ENCODE measurements around the gene CACNB4. TPM values are rescaled to one million over a fixed set of nuclear protein-coding genes. Genes with fewer than 3 reads are reported as not detected.

Gene CACNB4
- polyA plus RNA-seq, 1 donor = 1.8 TPM

- WGBS (ENCODE audit: insufficient coverage, low lambda C conversion rate) = 63% methylated on average over 2 of the region's 11 CpGs
- H3K4me3 ChIP-seq (ENCODE audit: low read length) = no peak overlapping the region
- H3K36me3 ChIP-seq (ENCODE audit: control insufficient read depth, insufficient read depth, low read length) = no peaks in the 10 kb centered on the region
- no peaks in the 10 kb centered on the region for H3K9me3 ChIP-seq (ENCODE audit: control insufficient read depth, low read depth, low read length)
- H3K4me1 ChIP-seq (ENCODE audit: control insufficient read depth, insufficient read depth, low read length) = no peaks in the 10 kb centered on the region
- no peak for DNase-seq
- H3K27ac ChIP-seq (ENCODE audit: low read length) = no peak overlapping the region
- H3K27me3 ChIP-seq (ENCODE audit: control insufficient read depth, insufficient read depth, low read length) = no peaks in the 10 kb centered on the region
Observed at GRCh38 chr2:151967829-151968722, 130.8 kb downstream of the CACNB4 start.

- Histone ChIP-seq H3K27me3 (ENCODE audit: control insufficient read depth, insufficient read depth, low read length) (no peaks in the 10 kb centered on the region), H3K27ac (ENCODE audit: low read length) (no peak overlapping the region), H3K9me3 (ENCODE audit: control insufficient read depth, low read depth, low read length) (no peaks in the 10 kb centered on the region), H3K4me1 (ENCODE audit: control insufficient read depth, insufficient read depth, low read length) (no peaks in the 10 kb centered on the region), H3K4me3 (ENCODE audit: low read length) (no peak overlapping the region), H3K36me3 (ENCODE audit: control insufficient read depth, insufficient read depth, low read length) (no peaks in the 10 kb centered on the region)
- WGBS (ENCODE audit: insufficient coverage, low lambda C conversion rate) = 83% methylated on average over 1 of the region's 4 CpGs
- DNase-seq = no peak
Observed at GRCh38 chr2:151965884-151966283, 133.0 kb downstream of the CACNB4 start.

GRCh38 chr2:151961558-151961957, 137.3 kb downstream of the CACNB4 start:
- no peak for DNase-seq
- Histone ChIP-seq H3K27me3 (ENCODE audit: control insufficient read depth, insufficient read depth, low read length) (no peaks in the 10 kb centered on the region), H3K27ac (ENCODE audit: low read length) (no peak overlapping the region), H3K4me1 (ENCODE audit: control insufficient read depth, insufficient read depth, low read length) (no peaks in the 10 kb centered on the region), H3K4me3 (ENCODE audit: low read length) (no peak overlapping the region), H3K36me3 (ENCODE audit: control insufficient read depth, insufficient read depth, low read length) (no peaks in the 10 kb centered on the region), H3K9me3 (ENCODE audit: control insufficient read depth, low read depth, low read length) (no peaks in the 10 kb centered on the region)
- WGBS (ENCODE audit: insufficient coverage, low lambda C conversion rate) = no CpG with 5 or more reads among the region's 4 CpGs

GRCh38 chr2:151959238-151959637, 139.6 kb downstream of the CACNB4 start:
- Histone ChIP-seq H3K27ac (ENCODE audit: low read length) (no peak overlapping the region), H3K4me3 (ENCODE audit: low read length) (no peak overlapping the region), H3K27me3 (ENCODE audit: control insufficient read depth, insufficient read depth, low read length) (no peaks in the 10 kb centered on the region), H3K36me3 (ENCODE audit: control insufficient read depth, insufficient read depth, low read length) (no peaks in the 10 kb centered on the region), H3K9me3 (ENCODE audit: control insufficient read depth, low read depth, low read length) (no peaks in the 10 kb centered on the region), H3K4me1 (ENCODE audit: control insufficient read depth, insufficient read depth, low read length) (no peaks in the 10 kb centered on the region)
- no peak for DNase-seq
- WGBS (ENCODE audit: insufficient coverage, low lambda C conversion rate) = no CpG with 5 or more reads among the region's 1 CpG

- H3K9me3 ChIP-seq (ENCODE audit: control insufficient read depth, low read depth, low read length) = no peaks in the 10 kb centered on the region
- H3K4me1 ChIP-seq (ENCODE audit: control insufficient read depth, insufficient read depth, low read length) = no peaks in the 10 kb centered on the region
- no peaks in the 10 kb centered on the region for H3K36me3 ChIP-seq (ENCODE audit: control insufficient read depth, insufficient read depth, low read length)
- H3K27me3 ChIP-seq (ENCODE audit: control insufficient read depth, insufficient read depth, low read length) = no peaks in the 10 kb centered on the region
- H3K4me3 ChIP-seq (ENCODE audit: low read length) = no peak overlapping the region
- no CpG with 5 or more reads among the region's 2 CpGs for WGBS (ENCODE audit: insufficient coverage, low lambda C conversion rate)
- DNase-seq = no peak
- no peak overlapping the region for H3K27ac ChIP-seq (ENCODE audit: low read length)
Observed at GRCh38 chr2:151953467-151953866, 145.4 kb downstream of the CACNB4 start.

GRCh38 chr2:151952691-151953456, 146.0 kb downstream of the CACNB4 start:
- DNase-seq = no peak
- Histone ChIP-seq H3K4me1 (ENCODE audit: control insufficient read depth, insufficient read depth, low read length) (no peaks in the 10 kb centered on the region), H3K36me3 (ENCODE audit: control insufficient read depth, insufficient read depth, low read length) (no peaks in the 10 kb centered on the region), H3K27me3 (ENCODE audit: control insufficient read depth, insufficient read depth, low read length) (no peaks in the 10 kb centered on the region), H3K4me3 (ENCODE audit: low read length) (no peak overlapping the region), H3K9me3 (ENCODE audit: control insufficient read depth, low read depth, low read length) (no peaks in the 10 kb centered on the region), H3K27ac (ENCODE audit: low read length) (no peak overlapping the region)
- 100% methylated on average over 3 of the region's 14 CpGs for WGBS (ENCODE audit: insufficient coverage, low lambda C conversion rate)

GRCh38 chr2:151947813-151948165, 151.1 kb downstream of the CACNB4 start:
- no CpG with 5 or more reads among the region's 5 CpGs for WGBS (ENCODE audit: insufficient coverage, low lambda C conversion rate)
- Histone ChIP-seq H3K27ac (ENCODE audit: low read length) (no peak overlapping the region), H3K4me3 (ENCODE audit: low read length) (no peak overlapping the region), H3K4me1 (ENCODE audit: control insufficient read depth, insufficient read depth, low read length) (no peaks in the 10 kb centered on the region), H3K36me3 (ENCODE audit: control insufficient read depth, insufficient read depth, low read length) (no peaks in the 10 kb centered on the region), H3K9me3 (ENCODE audit: control insufficient read depth, low read depth, low read length) (no peaks in the 10 kb centered on the region), H3K27me3 (ENCODE audit: control insufficient read depth, insufficient read depth, low read length) (no peaks in the 10 kb centered on the region)
- no peak for DNase-seq

GRCh38 chr2:151946899-151947812, 151.7 kb downstream of the CACNB4 start:
- Histone ChIP-seq H3K9me3 (ENCODE audit: control insufficient read depth, low read depth, low read length) (no peaks in the 10 kb centered on the region), H3K4me1 (ENCODE audit: control insufficient read depth, insufficient read depth, low read length) (no peaks in the 10 kb centered on the region), H3K27ac (ENCODE audit: low read length) (no peak overlapping the region), H3K36me3 (ENCODE audit: control insufficient read depth, insufficient read depth, low read length) (no peaks in the 10 kb centered on the region), H3K4me3 (ENCODE audit: low read length) (no peak overlapping the region), H3K27me3 (ENCODE audit: control insufficient read depth, insufficient read depth, low read length) (no peaks in the 10 kb centered on the region)
- DNase-seq = peak; percentile 23 to 38
- 100% methylated on average over 1 of the region's 15 CpGs for WGBS (ENCODE audit: insufficient coverage, low lambda C conversion rate)

- no CpG with 5 or more reads among the region's 6 CpGs for WGBS (ENCODE audit: insufficient coverage, low lambda C conversion rate)
- DNase-seq = no peak
- Histone ChIP-seq H3K9me3 (ENCODE audit: control insufficient read depth, low read depth, low read length) (no peaks in the 10 kb centered on the region), H3K4me3 (ENCODE audit: low read length) (no peak overlapping the region), H3K4me1 (ENCODE audit: control insufficient read depth, insufficient read depth, low read length) (no peaks in the 10 kb centered on the region), H3K36me3 (ENCODE audit: control insufficient read depth, insufficient read depth, low read length) (no peaks in the 10 kb centered on the region), H3K27me3 (ENCODE audit: control insufficient read depth, insufficient read depth, low read length) (no peaks in the 10 kb centered on the region), H3K27ac (ENCODE audit: low read length) (no peak overlapping the region)
Observed at GRCh38 chr2:151946250-151946884, 152.5 kb downstream of the CACNB4 start.

GRCh38 chr2:151945602-151946001, 153.2 kb downstream of the CACNB4 start:
- Histone ChIP-seq H3K27me3 (ENCODE audit: control insufficient read depth, insufficient read depth, low read length) (no peaks in the 10 kb centered on the region), H3K9me3 (ENCODE audit: control insufficient read depth, low read depth, low read length) (no peaks in the 10 kb centered on the region), H3K4me3 (ENCODE audit: low read length) (no peak overlapping the region), H3K27ac (ENCODE audit: low read length) (no peak overlapping the region), H3K36me3 (ENCODE audit: control insufficient read depth, insufficient read depth, low read length) (no peaks in the 10 kb centered on the region), H3K4me1 (ENCODE audit: control insufficient read depth, insufficient read depth, low read length) (no peaks in the 10 kb centered on the region)
- WGBS (ENCODE audit: insufficient coverage, low lambda C conversion rate) = 95% methylated on average over 5 of the region's 7 CpGs
- DNase-seq = no peak

Data from large intestine (tissue), 3 donors.